Cardiac fibroblast (primary cell): Measurements from ENCODE around the gene TCTN2.
A peak's percentile ranks its signal among the peaks of the same experiment; 100 is the strongest.

Experiments
- DNase-seq, 2 donors: peaks; one replicate each; pipeline versions ENCODE4 v3.0.0 to v3.0.0-alpha.2; 2010; ENCODE audit warnings: low read depth in 2 of 2
- H3K4me3 ChIP-seq, 2 donors: replicated peaks in 1 of 2; 1 replicate in 1 of 2; 2 replicates in 1 of 2; pipeline ENCODE4 v1.5.1; 2011; ENCODE audit warnings: low read depth in 2 of 2, low read length in 2 of 2, mild to moderate bottlenecking in 2 of 2, moderate library complexity in 1 of 2
- CTCF ChIP-seq: IDR thresholded peaks from one replicate; pipeline ENCODE4 v1.5.1; 2011; ENCODE audit warnings: low read depth, mild to moderate bottlenecking, low read length, inconsistent platforms

Gene TCTN2

GRCh38 chr12:123683964-123684363 lies 13.1 kb downstream of the TCTN2 start:
- DNase-seq, result no peak

GRCh38 chr12:123686636-123687190 lies 15.8 kb downstream of the TCTN2 start:
- TF ChIP-seq CTCF, result no peak
- no peak for DNase-seq
- no peak overlapping the region for H3K4me3 ChIP-seq

More at GRCh38 chr12:123683964-123684363, 13.1 kb downstream of the TCTN2 start:
- no peak overlapping the region for H3K4me3 ChIP-seq
- no peak for TF ChIP-seq CTCF

GRCh38 chr12:123690191-123690840 lies 19.4 kb downstream of the TCTN2 start:
- TF ChIP-seq CTCF, result no peak
- no peak for DNase-seq
- no peak overlapping the region for H3K4me3 ChIP-seq

- TF ChIP-seq CTCF, result no peak
- no peak overlapping the region for H3K4me3 ChIP-seq
- DNase-seq, result no peak
Observed at GRCh38 chr12:123696207-123696606, 25.3 kb downstream of the TCTN2 start.

GRCh38 chr12:123696646-123697045 lies 25.7 kb downstream of the TCTN2 start:
- no peak for DNase-seq
- no peak for TF ChIP-seq CTCF
- no peak overlapping the region for H3K4me3 ChIP-seq

GRCh38 chr12:123705935-123706334 lies 35.0 kb downstream of the TCTN2 start:
- TF ChIP-seq CTCF, result no peak
- DNase-seq, result peak in 1 of 2 donors; percentile 25
- no peak overlapping the region for H3K4me3 ChIP-seq
